Measurements from ENCODE around the gene ACACB.
"Not testable (repeated sequence)": the region's sequence is repeated elsewhere in the genome, so short reads cannot be mapped to it uniquely, and the experiment has no call there.

- not testable (repeated sequence) for TF ChIP-seq POLR2A, CTCF, EP300 (IDR thresholded peaks at IDR 0.05)
These were observed 56.4 kb downstream of the ACACB start for GRCh38 chr12:109172787-109173186.

Measured in tibial nerve (tissue), 4 donors.